Fibroblast of lung (primary cell): ENCODE results near the gene GSG1. TPM values are rescaled to one million over a fixed set of nuclear protein-coding genes. Genes with fewer than 3 reads are reported as not detected.
"Not testable (repeated sequence)": the region's sequence is repeated elsewhere in the genome, so short reads cannot be mapped to it uniquely, and the experiment has no call there.

Source experiments
- DNase-seq, 2 donors: peaks; one replicate each; pipeline versions ENCODE4 v3.0.0 to v3.0.0-alpha.2; 2010; ENCODE audit warnings: low read depth in 2 of 2
- H2AFZ ChIP-seq: 2 replicates; pipeline ENCODE4 v1.5.1; 2012; ENCODE audit warnings: low read length, control low read depth, inconsistent platforms
- H3K27ac ChIP-seq: 2 replicates; pipeline ENCODE4 v1.5.1; 2011; ENCODE audit warnings: low read length, control low read depth; ENCODE audit not compliant: insufficient read depth
- H3K27me3 ChIP-seq: 2 replicates; pipeline ENCODE4 v1.5.1; 2011; ENCODE audit warnings: mild to moderate bottlenecking, low read length; ENCODE audit not compliant: control insufficient read depth, insufficient read depth
- H3K36me3 ChIP-seq: 2 replicates; pipeline ENCODE4 v1.5.1; 2011; ENCODE audit warnings: low read length; ENCODE audit not compliant: control insufficient read depth, insufficient read depth
- H3K4me1 ChIP-seq: 2 replicates; pipeline ENCODE4 v1.5.1; 2011; ENCODE audit warnings: low read length; ENCODE audit not compliant: control insufficient read depth, insufficient read depth; ENCODE audit errors: extremely low read depth
- H3K4me2 ChIP-seq: 2 replicates; pipeline ENCODE4 v1.5.1; 2011; ENCODE audit warnings: low read length, control low read depth; ENCODE audit not compliant: insufficient read depth; ENCODE audit errors: extremely low read depth
- H3K4me3 ChIP-seq, 4 experiments: fragments of 200-600 bp in 1 of 4; sonication (generic) in 1 of 4; replicated peaks in 1 of 4; 2 replicates each; pipeline ENCODE4 v1.5.1; 2011 to 2016; ENCODE audit warnings: low read length in 4 of 4, low read depth in 3 of 4, mild to moderate bottlenecking in 3 of 4, control low read depth in 2 of 4, inconsistent platforms in 1 of 4, mixed read lengths in 1 of 4; ENCODE audit not compliant: insufficient read depth in 1 of 4; ENCODE audit errors: control extremely low read depth in 1 of 4
- H3K79me2 ChIP-seq: 2 replicates; pipeline ENCODE4 v1.5.1; 2012; ENCODE audit warnings: mild to moderate bottlenecking, low read length, inconsistent platforms; ENCODE audit not compliant: control insufficient read depth, insufficient read depth
- H3K9ac ChIP-seq: 2 replicates; pipeline ENCODE4 v1.5.1; 2011; ENCODE audit warnings: mild to moderate bottlenecking, low read length, control low read depth; ENCODE audit not compliant: insufficient read depth
- H3K9me3 ChIP-seq: 2 replicates; pipeline ENCODE4 v1.5.1; 2012; ENCODE audit warnings: low read depth, low read length; ENCODE audit not compliant: control insufficient read depth, insufficient read depth
- H4K20me1 ChIP-seq: 2 replicates; pipeline ENCODE4 v1.5.1; 2011; ENCODE audit warnings: low read length; ENCODE audit not compliant: control insufficient read depth, insufficient read depth; ENCODE audit errors: extremely low read depth
- CTCF ChIP-seq, 2 donors: IDR thresholded peaks in 1 of 2; conservative IDR thresholded peaks in 1 of 2; 1 replicate in 1 of 2; 2 replicates in 1 of 2; pipeline ENCODE4 v1.5.1; 2011 to 2012; ENCODE audit warnings: low read length in 2 of 2, control low read depth in 1 of 2, inconsistent platforms in 1 of 2, low read depth in 1 of 2, mild to moderate bottlenecking in 1 of 2
- EZH2 ChIP-seq: IDR thresholded peaks from 2 replicates; pipeline ENCODE4 v1.5.1; 2012; ENCODE audit warnings: low read length, control low read depth, mild to moderate bottlenecking; ENCODE audit errors: missing control alignments
- polyA plus RNA-seq, 2 donors: library from polyadenylated mRNA; depleted of rRNA in 1 of 2; stranded (reverse) in 1 of 2; unstranded in 1 of 2; fragments of >200 nt; gene quantifications; 2 replicates each; pipeline ENCODE4 v1.2.1, GENCODE V29; 2011 to 2012; ENCODE audit warnings: missing spikeins in 1 of 2
- total RNA-seq: library from RNA; depleted of rRNA; stranded (reverse); fragments of >200 nt; gene quantifications from 2 replicates; pipeline ENCODE4 v1.2.1, GENCODE V29; 2014

The GSG1 gene
- total and polyA plus RNA-seq, 2 donors (not counting 1 experiment from before 2014, with no cell fraction given) = 0.66 to 0.93 TPM

GRCh38 chr12:13084898-13085640 lies 18.4 kb downstream of the GSG1 start:
- TF ChIP-seq EZH2 (no peak), CTCF (conservative IDR thresholded peaks at IDR 0.05 in 1 of 2, IDR thresholded peaks at IDR 0.05 in 1 of 2; ENCODE audit: low read depth in 1 of 2, low read length in 2 of 2) (no peak)
- H3K4me1 ChIP-seq = no peaks in the 10 kb centered on the region
- H3K36me3 ChIP-seq = no peaks in the 10 kb centered on the region
- H3K9ac ChIP-seq = no peak overlapping the region
- no peaks in the 10 kb centered on the region for H4K20me1 ChIP-seq
- no peaks in the 10 kb centered on the region for H3K79me2 ChIP-seq
- no peak for DNase-seq
- no peak overlapping the region for H3K27ac ChIP-seq
- H3K4me3 ChIP-seq = no peak overlapping the region
- H3K27me3 ChIP-seq = no peaks in the 10 kb centered on the region
- H3K9me3 ChIP-seq = no peaks in the 10 kb centered on the region
- no peak overlapping the region for H3K4me2 ChIP-seq
- no peak overlapping the region for H2AFZ ChIP-seq

- not testable (repeated sequence) for H3K9ac ChIP-seq, H2AFZ ChIP-seq, H3K9me3 ChIP-seq, H3K79me2 ChIP-seq, DNase-seq, H3K36me3 ChIP-seq, H3K4me1 ChIP-seq, H4K20me1 ChIP-seq, H3K4me2 ChIP-seq, H3K27ac ChIP-seq, H3K4me3 ChIP-seq, H3K27me3 ChIP-seq
Observed at GRCh38 chr12:13083638-13084037, 19.8 kb downstream of the GSG1 start.

- no peaks in the 10 kb centered on the region for H3K27me3 ChIP-seq
- no peak overlapping the region for H3K4me2 ChIP-seq
- H3K9ac ChIP-seq = no peak overlapping the region
- DNase-seq = no peak
- no peaks in the 10 kb centered on the region for H4K20me1 ChIP-seq
- no peaks in the 10 kb centered on the region for H3K9me3 ChIP-seq
- H3K79me2 ChIP-seq = no peaks in the 10 kb centered on the region
- no peaks in the 10 kb centered on the region for H3K36me3 ChIP-seq
- no peak overlapping the region for H3K27ac ChIP-seq
- no peak overlapping the region for H3K4me3 ChIP-seq
- TF ChIP-seq EZH2 = no peak
- TF ChIP-seq CTCF (conservative IDR thresholded peaks at IDR 0.05 in 1 of 2, IDR thresholded peaks at IDR 0.05 in 1 of 2; ENCODE audit: low read depth in 1 of 2, low read length in 2 of 2) = no peak
- H2AFZ ChIP-seq = no peak overlapping the region
- H3K4me1 ChIP-seq = no peaks in the 10 kb centered on the region
Observed at GRCh38 chr12:13082861-13083260, 20.6 kb downstream of the GSG1 start.
